Small intestine (tissue), 7 donors: ENCODE results near the gene GALNT9. TPM values are rescaled to one million over a fixed set of nuclear protein-coding genes. Genes with fewer than 3 reads are reported as not detected.

Experiments
- DNase-seq, 2 donors: peaks; one replicate each; pipeline versions ENCODE4 v3.0.0 to v3.0.0-alpha.2; 2013
- FAIRE-seq: peaks from 2 replicates; lab custom pipeline; 2012; peaks lifted over from hg19 to GRCh38; lab: Jason Lieb, UNC
- H3K27ac ChIP-seq, 3 donors: one replicate each; pipeline ENCODE4 v1.5.1; 2013; ENCODE audit warnings: low read length in 2 of 3, mild to moderate bottlenecking in 2 of 3, control low read depth in 1 of 3, inconsistent platforms in 1 of 3, low read depth in 1 of 3, moderate library complexity in 1 of 3
- H3K27me3 ChIP-seq, 3 donors: one replicate each; pipeline ENCODE4 v1.6.1; 2013; ENCODE audit warnings: low read length in 3 of 3, inconsistent platforms in 1 of 3; ENCODE audit not compliant: control insufficient read depth in 3 of 3, insufficient read depth in 3 of 3
- H3K36me3 ChIP-seq, 3 donors: one replicate each; pipeline ENCODE4 v1.6.1; 2013; ENCODE audit warnings: low read length in 3 of 3, inconsistent platforms in 1 of 3, low read depth in 1 of 3, mild to moderate bottlenecking in 1 of 3, moderate library complexity in 1 of 3; ENCODE audit not compliant: control insufficient read depth in 3 of 3, insufficient read depth in 2 of 3
- H3K4me1 ChIP-seq, 3 donors: one replicate each; pipeline ENCODE4 v1.6.1; 2013; ENCODE audit warnings: low read length in 2 of 3, inconsistent platforms in 1 of 3, low read depth in 1 of 3, mild to moderate bottlenecking in 1 of 3, moderate library complexity in 1 of 3; ENCODE audit not compliant: control insufficient read depth in 3 of 3, insufficient read depth in 2 of 3
- H3K4me3 ChIP-seq, 3 donors: one replicate each; pipeline ENCODE4 v1.5.1; 2013; ENCODE audit warnings: low read length in 3 of 3, control low read depth in 1 of 3, inconsistent platforms in 1 of 3, low read depth in 1 of 3, mild to moderate bottlenecking in 1 of 3, moderate library complexity in 1 of 3
- H3K9me3 ChIP-seq, 2 donors: one replicate each; pipeline ENCODE4 v1.6.1; 2013; ENCODE audit warnings: low read depth in 1 of 2, low read length in 1 of 2; ENCODE audit not compliant: control insufficient read depth in 2 of 2, insufficient read depth in 1 of 2
- WGBS, 3 donors: extraction: QIAGEN DNeasy Blood & Tissue Kit; methylation state at CpG; one replicate each; pipeline ENCODE4 v1.1.7; 2013; 5-methylcytosine and 5-hydroxymethylcytosine counted together
- polyA plus RNA-seq, 4 donors: library from polyadenylated mRNA; stranded (reverse) in 3 of 4; unstranded in 1 of 4; fragments of 200-250 nt in 3 of 4; fragments of 120-200 nt in 1 of 4; gene quantifications; one replicate each; pipeline versions ENCODE4 v1.2.1 to v1.2.3, GENCODE V29; 2013
- donor health status: healthy with polysubstance abuse.
- donor health status: control.
- donor health status: control.
- donor health status: Bipolar disorder and iron deficiency.
- donor health status: healthy.

The GALNT9 gene
- polyA plus RNA-seq, 4 donors: 0.79 to 2.6 TPM; not detected in 2

GRCh38 chr12:132259872-132260695, 69.3 kb downstream of the GALNT9 start:
- no peak overlapping the region for H3K27ac ChIP-seq
- DNase-seq (peak in 1 of 2 donors; percentile 22), FAIRE-seq (no peak)
- H3K9me3 ChIP-seq: no peaks in the 10 kb centered on the region
- peaks cover 0 to 3% (median 0%) of the 10 kb centered on the region in 3 donors for H3K27me3 ChIP-seq
- peaks cover 0 to 2% (median 0%) of the 10 kb centered on the region in 3 donors for H3K36me3 ChIP-seq
- no peak overlapping the region for H3K4me3 ChIP-seq
- WGBS, 3 donors: 42 to 77% (median 58%) methylated on average over 20 to 25 of the region's 25 CpGs
- H3K4me1 ChIP-seq: no peaks in the 10 kb centered on the region

DNA sequence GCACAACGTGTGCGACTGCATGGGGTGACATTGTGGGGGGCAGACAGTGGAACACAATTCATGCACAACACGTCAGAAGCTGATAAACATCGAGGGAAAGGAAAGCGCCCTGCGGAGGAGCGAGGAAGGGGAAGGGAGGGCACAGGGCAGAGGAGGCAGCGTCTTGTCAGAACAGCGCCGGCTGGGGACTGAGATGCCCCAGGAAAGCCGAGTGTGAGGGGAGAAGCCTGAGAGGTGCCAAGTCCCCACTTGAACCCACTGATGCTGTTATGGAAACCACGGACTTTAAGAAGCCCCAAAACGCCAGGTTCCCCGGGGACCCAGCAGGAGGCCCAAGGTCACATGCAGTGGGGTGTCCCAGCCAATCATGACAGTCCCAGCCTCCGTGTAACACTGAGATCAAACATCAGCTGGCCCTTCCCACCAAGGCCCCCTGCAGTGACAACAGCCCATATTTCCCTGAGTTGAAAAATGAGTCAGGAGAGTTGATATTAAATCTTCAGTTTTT, 70.0 kb downstream of the GALNT9 start:
- 56 to 64% (median 60%) methylated on average over 15 of the region's 15 CpGs for WGBS, 3 donors
- Histone ChIP-seq H3K27ac (no peak overlapping the region), H3K27me3 (peaks cover 0 to 3% (median 0%) of the 10 kb centered on the region in 3 donors), H3K36me3 (peaks cover 0 to 2% (median 0%) of the 10 kb centered on the region in 3 donors), H3K4me3 (no peak overlapping the region), H3K9me3 (no peaks in the 10 kb centered on the region), H3K4me1 (no peaks in the 10 kb centered on the region)
- no peak for DNase-seq
- FAIRE-seq: no peak

DNA sequence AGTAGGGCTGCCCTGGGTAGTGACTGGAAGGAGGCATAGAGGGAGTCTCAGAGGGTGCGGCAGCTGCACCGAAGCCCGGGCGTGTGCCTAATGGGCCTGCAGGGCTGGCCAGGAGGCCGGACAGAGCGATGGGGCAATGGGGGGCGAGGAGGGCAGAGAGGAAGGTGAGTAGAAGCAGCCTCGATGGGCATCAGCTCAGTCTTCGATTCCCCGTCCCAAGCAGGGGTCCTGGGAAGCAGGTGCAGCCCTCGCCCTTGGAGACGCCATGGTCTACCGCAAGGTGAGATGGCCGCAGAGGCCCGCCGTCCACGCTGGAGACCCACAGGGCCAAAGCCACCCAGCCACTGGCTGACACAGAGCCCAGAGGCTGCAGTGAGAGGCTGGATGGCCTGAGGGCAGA, 70.8 kb downstream of the GALNT9 start:
- Histone ChIP-seq H3K4me1 (no peaks in the 10 kb centered on the region), H3K27ac (no peak overlapping the region)
- WGBS, 3 donors: 86 to 88% (median 88%) methylated on average over 17 of the region's 17 CpGs

DNA sequence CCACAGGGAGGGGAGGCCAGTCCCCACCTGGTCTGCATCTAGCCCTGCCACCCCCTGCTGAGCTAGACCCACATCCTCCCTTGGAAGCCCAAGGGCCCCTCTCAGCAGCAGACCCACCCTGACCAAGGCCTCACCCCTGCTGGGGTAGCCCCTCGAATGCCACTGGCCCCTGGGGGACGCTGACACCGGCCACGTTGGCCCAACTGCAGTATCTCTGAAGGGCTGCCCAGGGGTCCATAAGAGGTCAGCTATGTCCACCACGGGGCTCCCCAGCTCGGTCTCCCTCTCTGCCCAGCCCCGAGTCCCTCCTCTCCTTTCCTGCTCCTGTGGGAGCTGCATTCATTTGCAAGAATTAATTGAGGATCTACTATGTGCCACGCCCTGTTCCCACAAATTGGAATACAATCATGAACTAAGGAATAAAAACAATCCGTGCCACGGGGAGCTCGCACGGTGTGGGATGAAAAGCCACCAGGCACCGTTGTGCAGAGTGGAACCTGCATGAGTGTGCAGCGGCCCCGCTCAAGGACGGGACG, 71.4 kb downstream of the GALNT9 start:
- Histone ChIP-seq H3K36me3 (peaks cover 0 to 2% (median 0%) of the 10 kb centered on the region in 3 donors), H3K9me3 (no peaks in the 10 kb centered on the region), H3K4me1 (no peaks in the 10 kb centered on the region), H3K27me3 (peaks cover 0 to 3% (median 0%) of the 10 kb centered on the region in 3 donors), H3K27ac (no peak overlapping the region), H3K4me3 (no peak overlapping the region)
- WGBS, 3 donors: 83 to 88% (median 87%) methylated on average over 17 of the region's 17 CpGs
- no peak for DNase-seq
- FAIRE-seq: no peak

More for the DNA sequence above, 70.8 kb downstream of the GALNT9 start:
- DNase-seq (no peak), FAIRE-seq (no peak)
- Histone ChIP-seq H3K36me3 (peaks cover 0 to 2% (median 0%) of the 10 kb centered on the region in 3 donors), H3K4me3 (no peak overlapping the region), H3K9me3 (no peaks in the 10 kb centered on the region), H3K27me3 (peaks cover 0 to 3% (median 0%) of the 10 kb centered on the region in 3 donors)

DNA sequence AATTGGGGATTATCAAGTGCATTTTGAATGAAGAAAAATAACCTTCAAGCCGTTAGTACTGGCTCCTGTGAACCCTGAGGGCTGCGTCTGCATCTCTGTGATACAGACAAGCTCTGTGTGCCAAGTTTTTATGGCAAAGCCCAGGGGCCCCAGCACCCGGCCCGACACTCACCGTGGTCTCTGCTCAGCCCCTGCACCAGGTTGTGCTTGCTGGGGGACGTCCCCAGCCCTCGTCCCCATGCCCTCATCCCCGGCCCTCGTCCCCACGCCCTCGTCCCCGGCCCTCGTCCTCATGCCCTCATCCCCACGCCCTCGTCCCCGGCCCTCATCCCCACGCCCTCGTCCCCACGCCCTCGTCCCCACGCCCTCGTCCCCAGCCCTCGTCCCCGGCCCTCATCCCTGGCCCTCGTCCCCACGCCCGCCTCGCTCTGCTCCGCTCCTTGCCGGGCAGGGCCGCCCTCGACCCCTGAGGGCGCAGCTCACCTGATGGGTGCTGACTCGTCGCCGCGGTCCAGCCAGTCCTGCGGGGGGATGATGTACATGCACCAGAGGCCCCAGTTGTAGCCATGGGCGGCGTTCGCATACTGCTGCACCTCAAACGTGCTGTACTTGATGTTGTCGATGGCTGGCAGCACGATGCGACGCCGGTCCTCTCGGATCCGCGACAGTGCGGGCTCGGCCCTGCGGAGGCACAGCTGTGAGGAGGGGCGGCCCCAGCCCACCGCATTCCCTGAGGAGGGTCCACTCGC, 72.0 kb downstream of the GALNT9 start:
- Histone ChIP-seq H3K4me3 (no peak overlapping the region), H3K27ac (no peak overlapping the region), H3K36me3 (peaks cover 0 to 2% (median 0%) of the 10 kb centered on the region in 3 donors), H3K4me1 (no peaks in the 10 kb centered on the region), H3K27me3 (peaks cover 0 to 3% (median 0%) of the 10 kb centered on the region in 3 donors), H3K9me3 (no peaks in the 10 kb centered on the region)
- 71 to 83% (median 79%) methylated on average over 39 to 56 of the region's 56 CpGs for WGBS, 3 donors
- no peak for DNase-seq
- no peak for FAIRE-seq

GRCh38 chr12:132256646-132257045, 72.7 kb downstream of the GALNT9 start:
- peaks cover 0 to under 1% (median 0%) of the 10 kb centered on the region in 3 donors for H3K36me3 ChIP-seq
- H3K27ac ChIP-seq: no peak overlapping the region
- H3K9me3 ChIP-seq: no peaks in the 10 kb centered on the region
- no peak overlapping the region for H3K4me3 ChIP-seq
- peaks cover 0 to 3% (median 0%) of the 10 kb centered on the region in 3 donors for H3K27me3 ChIP-seq
- no peaks in the 10 kb centered on the region for H3K4me1 ChIP-seq
- no peak for DNase-seq
- FAIRE-seq: no peak
- WGBS, 3 donors: 65 to 73% (median 69%) methylated on average over 8 to 9 of the region's 9 CpGs

DNA sequence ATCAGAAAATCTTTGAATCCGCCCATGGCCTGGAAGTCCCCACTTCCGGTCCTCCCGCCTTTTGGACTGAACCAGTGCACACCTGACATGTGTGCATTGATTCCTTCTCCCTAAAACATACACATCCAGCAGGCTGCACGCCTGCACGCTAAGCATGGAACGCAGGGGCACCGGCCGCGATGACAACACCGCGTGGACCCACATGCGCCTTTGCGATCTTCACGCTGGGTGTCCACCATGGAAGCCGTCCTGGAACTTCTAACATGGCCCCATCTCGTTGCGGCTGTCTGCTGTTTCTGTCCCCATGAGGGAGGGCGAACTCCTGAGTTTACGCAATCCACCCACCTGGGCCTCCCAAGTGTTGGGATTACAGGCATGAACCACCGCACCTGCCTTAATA, 73.7 kb downstream of the GALNT9 start:
- DNase-seq: no peak
- Histone ChIP-seq H3K36me3 (no peaks in the 10 kb centered on the region), H3K27ac (no peak overlapping the region), H3K27me3 (peaks cover 0 to 3% (median 0%) of the 10 kb centered on the region in 3 donors), H3K4me3 (no peak overlapping the region), H3K4me1 (no peaks in the 10 kb centered on the region), H3K9me3 (no peaks in the 10 kb centered on the region)
- FAIRE-seq: no peak
- 75 to 79% (median 79%) methylated on average over 20 of the region's 20 CpGs for WGBS, 3 donors
